Neural cell (in vitro differentiated cells): ENCODE results near the gene RENBP. TPM values are rescaled to one million over a fixed set of nuclear protein-coding genes. Genes with fewer than 3 reads are reported as not detected.

Experiments
- H2AFZ ChIP-seq: fragments of 200-600, 300-800 bp; sonication (generic), shearing (Covaris generic); 2 replicates; pipeline ENCODE4 v1.6.0; 2014; ENCODE audit warnings: low read depth, mild to moderate bottlenecking, antibody characterized with exemption, low read length, moderate library complexity
- H3F3A ChIP-seq: fragments of 200-600 bp; shearing (Covaris generic); 2 replicates; pipeline ENCODE4 v1.6.1; 2016; ENCODE audit warnings: mild to moderate bottlenecking, moderate library complexity, mixed read lengths, antibody characterized with exemption, low read length; ENCODE audit not compliant: insufficient read depth, poor library complexity, severe bottlenecking
- H3K27ac ChIP-seq: fragments of 200-600, 300-800 bp; sonication (generic), shearing (Covaris generic); 2 replicates; pipeline ENCODE4 v1.5.1; 2014; ENCODE audit warnings: mild to moderate bottlenecking, low read length, moderate library complexity
- H3K27me3 ChIP-seq: fragments of 300-800, 200-600 bp; sonication (generic), shearing (Covaris generic); 2 replicates; pipeline ENCODE4 v1.6.0; 2014; ENCODE audit warnings: mild to moderate bottlenecking, low read depth, low read length, moderate library complexity; ENCODE audit not compliant: insufficient read depth
- H3K36me3 ChIP-seq: fragments of 300-800, 200-600 bp; sonication (generic), shearing (Covaris generic); 2 replicates; pipeline ENCODE4 v1.5.1; 2014; ENCODE audit warnings: mild to moderate bottlenecking, antibody characterized with exemption, low read length, moderate library complexity; ENCODE audit not compliant: insufficient read depth
- H3K4me2 ChIP-seq: fragments of 300-800, 200-600 bp; sonication (generic), shearing (Covaris generic); 2 replicates; pipeline ENCODE4 v1.6.0; 2014; ENCODE audit warnings: mild to moderate bottlenecking, low read length
- H3K4me3 ChIP-seq: fragments of 300-800, 200-600 bp; sonication (generic), shearing (Covaris generic); 2 replicates; pipeline ENCODE4 v1.5.1; 2014; ENCODE audit warnings: mild to moderate bottlenecking, low read length, moderate library complexity
- H3K79me2 ChIP-seq: fragments of 200-600 bp; shearing (Covaris generic); replicated peaks from 2 replicates; pipeline ENCODE4 v1.6.0; 2014; ENCODE audit warnings: mild to moderate bottlenecking, low read length, moderate library complexity; ENCODE audit not compliant: insufficient read depth
- H3K9ac ChIP-seq: fragments of 300-800, 200-600 bp; sonication (generic), shearing (Covaris generic); 2 replicates; pipeline ENCODE4 v1.6.1; 2016; ENCODE audit warnings: mild to moderate bottlenecking, low read length, mixed read lengths
- H3K9me2 ChIP-seq: fragments of 200-600 bp; shearing (Covaris generic); 2 replicates; pipeline ENCODE4 v1.6.1; 2016; ENCODE audit warnings: mild to moderate bottlenecking, low read length, mixed read lengths; ENCODE audit not compliant: insufficient read depth
- H3K9me3 ChIP-seq: fragments of 200-600, 300-800 bp; sonication (generic), shearing (Covaris generic); 2 replicates; pipeline ENCODE4 v1.6.1; 2016; ENCODE audit warnings: mild to moderate bottlenecking, mixed run types, low read length, moderate library complexity, mixed read lengths
- H4K20me1 ChIP-seq: fragments of 200-600 bp; shearing (Covaris generic); 2 replicates; pipeline ENCODE4 v1.6.1; 2016; ENCODE audit warnings: mild to moderate bottlenecking, mixed run types; ENCODE audit not compliant: insufficient read depth
- CTCF ChIP-seq: fragments of 450-650 bp; IDR thresholded peaks from 2 replicates; pipeline ENCODE4 v1.5.1; 2014; ENCODE audit warnings: antibody characterized with exemption, mild to moderate bottlenecking, moderate library complexity; ENCODE audit not compliant: poor library complexity, severe bottlenecking
- EP300 ChIP-seq: fragments of 450-650 bp; conservative IDR thresholded peaks from 2 replicates; pipeline ENCODE4 v1.6.1; 2014; ENCODE audit warnings: antibody characterized with exemption, mild to moderate bottlenecking, moderate library complexity; ENCODE audit not compliant: poor library complexity, severe bottlenecking
- EZH2 ChIP-seq: fragments of 200-600, 300-800 bp; shearing (Covaris generic), sonication (generic); IDR thresholded peaks from 2 replicates; pipeline ENCODE4 v1.6.1; 2014; ENCODE audit warnings: antibody characterized with exemption, low read length, borderline replicate concordance, mild to moderate bottlenecking; ENCODE audit not compliant: insufficient read depth, poor library complexity, severe bottlenecking
- MXI1 ChIP-seq: fragments of 450-650 bp; conservative IDR thresholded peaks from 2 replicates; pipeline ENCODE4 v1.6.1; 2014; ENCODE audit warnings: antibody characterized with exemption, mild to moderate bottlenecking; ENCODE audit not compliant: poor library complexity, severe bottlenecking
- POLR2AphosphoS5 ChIP-seq: IDR thresholded peaks from 2 replicates; pipeline ENCODE4 v1.6.1; 2012
- RAD21 ChIP-seq: fragments of 450-650 bp; conservative IDR thresholded peaks from 2 replicates; pipeline ENCODE4 v1.6.1; 2014; ENCODE audit warnings: antibody characterized with exemption, mild to moderate bottlenecking, moderate library complexity
- REST ChIP-seq: IDR thresholded peaks from 2 replicates; pipeline ENCODE4 v1.6.1; 2012; ENCODE audit warnings: borderline replicate concordance
- SMC3 ChIP-seq: fragments of 450-650 bp; conservative IDR thresholded peaks from 2 replicates; pipeline ENCODE4 v1.6.1; 2014; ENCODE audit warnings: antibody characterized with exemption, mild to moderate bottlenecking, moderate library complexity; ENCODE audit not compliant: poor library complexity
- TAF1 ChIP-seq: IDR thresholded peaks from 2 replicates; pipeline ENCODE4 v1.6.1; 2012; ENCODE audit warnings: low read depth
- polyA plus RNA-seq: library from polyadenylated mRNA; depleted of rRNA; stranded (reverse); fragments of >200 nt; gene quantifications from 2 replicates; pipeline ENCODE4 v1.2.3, GENCODE V29; 2014

RENBP gene
- polyA plus RNA-seq, 1 donor from 2014 or later: 0.89 TPM

GRCh38 chrX:153903991-153904957, 40.2 kb downstream of the RENBP start, which contains the start of gene AVPR2:
Gene AVPR2, plus strand, starts transcription at chrX:153904673. Its CDS starts 473 bp downstream, at chrX:153905146.
- Histone ChIP-seq H3K27ac (no peak within 1 kb of the TSS), H3K27me3 (no peaks in the 10 kb centered on the region)

More at GRCh38 chrX:153903991-153904957, 40.2 kb downstream of the RENBP start, which contains the start of gene AVPR2:
- Histone ChIP-seq H3K36me3 (no peaks in the 10 kb centered on the region), H3K9me2 (no peaks in the 10 kb centered on the region), H3F3A (no peaks in the 10 kb centered on the region), H4K20me1 (no peaks in the 10 kb centered on the region), H2AFZ (no peak within 1 kb of the TSS), H3K4me3 (no peak within 1 kb of the TSS), H3K79me2 (no peaks in the 10 kb centered on the region), H3K9me3 (no peaks in the 10 kb centered on the region), H3K9ac (no peak within 1 kb of the TSS), H3K4me2 (no peak within 1 kb of the TSS)
- no peak for TF ChIP-seq RAD21
- TF ChIP-seq MXI1: no peak
- no peak for TF ChIP-seq REST
- no peak for TF ChIP-seq TAF1
- no peak for TF ChIP-seq EP300
- no peak for TF ChIP-seq POLR2AphosphoS5
- no peak for TF ChIP-seq CTCF
- TF ChIP-seq SMC3: no peak
- no peak for TF ChIP-seq EZH2
